ENCODE measurements around the gene YTHDC2.

DNA sequence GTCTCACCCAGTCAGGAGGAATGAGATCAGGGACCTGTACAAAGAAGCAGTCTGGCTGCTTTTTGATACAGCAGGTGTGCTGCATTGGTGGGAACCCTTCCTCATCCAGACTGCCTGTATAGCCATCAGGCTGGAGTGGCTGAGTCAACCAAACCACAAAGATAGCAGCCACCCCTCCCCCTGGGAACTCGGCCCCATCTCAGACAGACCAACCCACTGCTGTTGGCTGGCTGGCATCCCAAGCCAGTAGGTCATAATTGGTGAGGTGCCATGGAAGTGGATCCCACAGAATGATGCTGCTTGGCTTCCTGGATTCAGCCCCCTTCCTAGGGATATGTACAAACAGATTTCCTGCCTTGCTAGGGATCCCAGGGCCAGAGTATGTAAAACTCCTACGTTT, 60.9 kb downstream of the YTHDC2 start:
- TF ChIP-seq, protein P1, sequence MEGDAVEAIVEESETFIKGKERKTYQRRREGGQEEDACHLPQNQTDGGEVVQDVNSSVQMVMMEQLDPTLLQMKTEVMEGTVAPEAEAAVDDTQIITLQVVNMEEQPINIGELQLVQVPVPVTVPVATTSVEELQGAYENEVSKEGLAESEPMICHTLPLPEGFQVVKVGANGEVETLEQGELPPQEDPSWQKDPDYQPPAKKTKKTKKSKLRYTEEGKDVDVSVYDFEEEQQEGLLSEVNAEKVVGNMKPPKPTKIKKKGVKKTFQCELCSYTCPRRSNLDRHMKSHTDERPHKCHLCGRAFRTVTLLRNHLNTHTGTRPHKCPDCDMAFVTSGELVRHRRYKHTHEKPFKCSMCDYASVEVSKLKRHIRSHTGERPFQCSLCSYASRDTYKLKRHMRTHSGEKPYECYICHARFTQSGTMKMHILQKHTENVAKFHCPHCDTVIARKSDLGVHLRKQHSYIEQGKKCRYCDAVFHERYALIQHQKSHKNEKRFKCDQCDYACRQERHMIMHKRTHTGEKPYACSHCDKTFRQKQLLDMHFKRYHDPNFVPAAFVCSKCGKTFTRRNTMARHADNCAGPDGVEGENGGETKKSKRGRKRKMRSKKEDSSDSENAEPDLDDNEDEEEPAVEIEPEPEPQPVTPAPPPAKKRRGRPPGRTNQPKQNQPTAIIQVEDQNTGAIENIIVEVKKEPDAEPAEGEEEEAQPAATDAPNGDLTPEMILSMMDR (IDR thresholded peaks at IDR 0.05), result no peak
- no peak for TF ChIP-seq POLR2A (IDR thresholded peaks at IDR 0.05)
